Measurements from ENCODE around the gene TOX2. TPM values are rescaled to one million over a fixed set of nuclear protein-coding genes. Genes with fewer than 3 reads are reported as not detected.

TOX2 gene
- total RNA-seq, 2 experiments from 2014 or later, result 1.5 to 1.7 TPM

- H3K27ac Mint-ChIP-seq, result no peak overlapping the region
- no peaks in the 10 kb centered on the region for H3K4me1 Mint-ChIP-seq (ENCODE audit: low read depth)
- no peak for DNase-seq
- no peaks in the 10 kb centered on the region for H3K36me3 Mint-ChIP-seq (ENCODE audit: low read depth)
- TF ChIP-seq CTCF (IDR thresholded peaks at IDR 0.05), result no peak
- CTCF ChIA-PET, result interaction anchor here (12.0 kb wide), 1 partner anchor 77 kb away, joined by 215 read pairs; the partner anchor contains the start of gene JPH2
- no peak overlapping the region for H3K4me3 Mint-ChIP-seq
- intact Hi-C loops (cut with micrococcal nuclease), result loop anchor here (10.0 kb wide), 1 partner anchor 204 kb away; the partner anchor contains the start of gene FITM2
- peaks cover 28% of the 10 kb centered on the region for H3K27me3 Mint-ChIP-seq
- H3K9me3 Mint-ChIP-seq, result peaks cover 17% of the 10 kb centered on the region
- POLR2A ChIA-PET, result no interaction called here
- ATAC-seq, result no peak
These were observed 196.3 kb downstream of the TOX2 start for GRCh38 chr20:44110816-44111568.

- CTCF ChIA-PET, result interaction anchor here (12.0 kb wide), 1 partner anchor 76 kb away, joined by 215 read pairs; the partner anchor contains the start of gene JPH2
- peaks cover 3% of the 10 kb centered on the region for H3K4me1 Mint-ChIP-seq (ENCODE audit: low read depth)
- H3K4me3 Mint-ChIP-seq, result no peak overlapping the region
- intact Hi-C loops (cut with micrococcal nuclease), result loop anchor here (10.0 kb wide), 1 partner anchor 203 kb away; the partner anchor contains the start of gene FITM2
- no peak overlapping the region for H3K27ac Mint-ChIP-seq
- peaks cover 31% of the 10 kb centered on the region for H3K27me3 Mint-ChIP-seq
- H3K9me3 Mint-ChIP-seq, result peaks cover 17% of the 10 kb centered on the region
- no peak for TF ChIP-seq CTCF (IDR thresholded peaks at IDR 0.05)
- DNase-seq (no peak), ATAC-seq (no peak)
- H3K36me3 Mint-ChIP-seq (ENCODE audit: low read depth), result no peaks in the 10 kb centered on the region
- POLR2A ChIA-PET, result no interaction called here
These were observed 197.2 kb downstream of the TOX2 start for GRCh38 chr20:44111712-44112335.

GRCh38 chr20:44112456-44112855 is 197.8 kb downstream of the TOX2 start:
- POLR2A ChIA-PET, result no interaction called here

GRCh38 chr20:44112889-44113617 is 198.4 kb downstream of the TOX2 start:
- no peak for TF ChIP-seq CTCF (IDR thresholded peaks at IDR 0.05)
- DNase-seq (no peak), ATAC-seq (no peak)
- Mint-ChIP-seq H3K4me1 (ENCODE audit: low read depth) (peaks cover 3% of the 10 kb centered on the region), H3K36me3 (ENCODE audit: low read depth) (no peaks in the 10 kb centered on the region), H3K4me3 (no peak overlapping the region), H3K9me3 (peaks cover 6% of the 10 kb centered on the region), H3K27ac (no peak overlapping the region), H3K27me3 (peaks cover 29% of the 10 kb centered on the region)
- intact Hi-C loops (cut with micrococcal nuclease), result loop anchor here (10.0 kb wide), 1 partner anchor 202 kb away; the partner anchor contains the start of gene FITM2
- ChIA-PET CTCF (interaction anchor here (12.0 kb wide), 1 partner anchor 75 kb away, joined by 215 read pairs; the partner anchor contains the start of gene JPH2), POLR2A (no interaction called here)

More at GRCh38 chr20:44112456-44112855, 197.8 kb downstream of the TOX2 start:
- H3K36me3 Mint-ChIP-seq (ENCODE audit: low read depth), result no peaks in the 10 kb centered on the region
- peaks cover 11% of the 10 kb centered on the region for H3K9me3 Mint-ChIP-seq
- H3K4me1 Mint-ChIP-seq (ENCODE audit: low read depth), result peaks cover 3% of the 10 kb centered on the region
- CTCF ChIA-PET, result interaction anchor here (12.0 kb wide), 1 partner anchor 75 kb away, joined by 215 read pairs; the partner anchor contains the start of gene JPH2
- ATAC-seq, result no peak
- H3K27me3 Mint-ChIP-seq, result peaks cover 29% of the 10 kb centered on the region
- H3K4me3 Mint-ChIP-seq, result no peak overlapping the region
- no peak for DNase-seq
- TF ChIP-seq CTCF (IDR thresholded peaks at IDR 0.05), result no peak
- H3K27ac Mint-ChIP-seq, result no peak overlapping the region
- intact Hi-C loops (cut with micrococcal nuclease), result loop anchor here (10.0 kb wide), 1 partner anchor 202 kb away; the partner anchor contains the start of gene FITM2

Measured in activated CD8-positive, alpha-beta T cell treated with anti-CD3 and anti-CD28 coated beads for 36 hours (primary cell).